ENCODE data around the gene ANGEL1. TPM values are rescaled to one million over a fixed set of nuclear protein-coding genes. Genes with fewer than 3 reads are reported as not detected.

The ANGEL1 gene
- total RNA-seq, 4 donors from 2014 or later: 7.9 to 15.8 (median 11.3) TPM

- TF ChIP-seq POLR2AphosphoS5 (IDR thresholded peaks at IDR 0.05): no peak
- TF ChIP-seq CTCF (IDR thresholded peaks at IDR 0.05): no peak
- TF ChIP-seq POLR2A (IDR thresholded peaks at IDR 0.05; ENCODE audit: low read depth): no peak
- no peak for TF ChIP-seq EP300 (IDR thresholded peaks at IDR 0.05)
- intact Hi-C loops (cut with DNase I): no loop called here
- H3K27me3 ChIP-seq: no peaks in the 10 kb centered on the region
- H3K36me3 ChIP-seq: peaks cover under 1 to 77% (median 53%) of the 10 kb centered on the region in 4 donors
- no peak overlapping the region for H3K4me3 ChIP-seq
- peak; percentile 80 for DNase-seq (ENCODE audit: extremely low spot score)
- no peaks in the 10 kb centered on the region for H3K9me3 ChIP-seq
- peaks cover 20 to 54% (median 42%) of the 10 kb centered on the region in 4 donors for H3K4me1 ChIP-seq
- peak overlapping the region; percentile 32 to 65 (median 45) for H3K27ac ChIP-seq (replicated peaks in 1 of 4)
- WGBS: 81% methylated on average over 9 of the region's 10 CpGs
Measured at GRCh38 chr14:76782115-76782884, 30.4 kb downstream of the ANGEL1 start.

- Histone ChIP-seq H3K9me3 (no peaks in the 10 kb centered on the region), H3K4me1 (peaks cover 20 to 57% (median 42%) of the 10 kb centered on the region in 4 donors), H3K36me3 (peaks cover 0 to 76% (median 48%) of the 10 kb centered on the region in 4 donors), H3K4me3 (no peak overlapping the region), H3K27ac (replicated peaks in 1 of 4) (peak overlapping the region in 2 of 4 donors; percentile 5 to 65), H3K27me3 (no peaks in the 10 kb centered on the region)
- DNase-seq (ENCODE audit: extremely low spot score): peak; percentile 90
- WGBS: 71% methylated on average over 2 of the region's 2 CpGs
- intact Hi-C loops (cut with DNase I): no loop called here
- TF ChIP-seq POLR2A (IDR thresholded peaks at IDR 0.05; ENCODE audit: low read depth) (no peak), EP300 (IDR thresholded peaks at IDR 0.05) (no peak), POLR2AphosphoS5 (IDR thresholded peaks at IDR 0.05) (no peak), CTCF (IDR thresholded peaks at IDR 0.05) (no peak)
Measured at GRCh38 chr14:76781648-76782051, 31.0 kb downstream of the ANGEL1 start.

- peak; percentile 88 for DNase-seq (ENCODE audit: extremely low spot score)
- 76% methylated on average over 11 of the region's 11 CpGs for WGBS
- intact Hi-C loops (cut with DNase I): no loop called here
- Histone ChIP-seq H3K27ac (replicated peaks in 1 of 4) (peak overlapping the region in 2 of 4 donors; percentile 5 to 65), H3K4me1 (peaks cover 24 to 60% (median 42%) of the 10 kb centered on the region in 4 donors), H3K36me3 (peaks cover 0 to 76% (median 44%) of the 10 kb centered on the region in 4 donors), H3K4me3 (no peak overlapping the region), H3K27me3 (no peaks in the 10 kb centered on the region), H3K9me3 (no peaks in the 10 kb centered on the region)
- TF ChIP-seq POLR2A (IDR thresholded peaks at IDR 0.05; ENCODE audit: low read depth): no peak
- no peak for TF ChIP-seq POLR2AphosphoS5 (IDR thresholded peaks at IDR 0.05)
- no peak for TF ChIP-seq CTCF (IDR thresholded peaks at IDR 0.05)
- no peak for TF ChIP-seq EP300 (IDR thresholded peaks at IDR 0.05)
Measured at GRCh38 chr14:76780875-76781647, 31.6 kb downstream of the ANGEL1 start.

GRCh38 chr14:76780360-76780759 is 32.3 kb downstream of the ANGEL1 start:
- 85% methylated on average over 5 of the region's 5 CpGs for WGBS
- intact Hi-C loops (cut with DNase I): no loop called here
- Histone ChIP-seq H3K27me3 (no peaks in the 10 kb centered on the region), H3K9me3 (no peaks in the 10 kb centered on the region), H3K4me3 (no peak overlapping the region), H3K27ac (replicated peaks in 1 of 4) (peak overlapping the region in 1 of 4 donors; percentile 65), H3K36me3 (peaks cover 0 to 75% (median 48%) of the 10 kb centered on the region in 4 donors), H3K4me1 (peaks cover 25 to 56% (median 42%) of the 10 kb centered on the region in 4 donors)
- DNase-seq (ENCODE audit: extremely low spot score): no peak
- no peak for TF ChIP-seq POLR2A (IDR thresholded peaks at IDR 0.05; ENCODE audit: low read depth)
- no peak for TF ChIP-seq EP300 (IDR thresholded peaks at IDR 0.05)
- TF ChIP-seq POLR2AphosphoS5 (IDR thresholded peaks at IDR 0.05): no peak
- no peak for TF ChIP-seq CTCF (IDR thresholded peaks at IDR 0.05)
